ENCODE data around the gene POC1A.

Gene POC1A

GRCh38 chr3:52091586-52092270, 62.5 kb downstream of the POC1A start (continued):
- TF ChIP-seq GLI4 (tag by site-specific recombination; IDR thresholded peaks at IDR 0.05) (no peak), ZNF654 (tag by site-specific recombination; IDR thresholded peaks at IDR 0.05; ENCODE audit: low read depth) (no peak)

GRCh38 chr3:52090933-52091468, 63.2 kb downstream of the POC1A start:
- Histone ChIP-seq H3K27ac (ENCODE audit: extremely low read depth, low read depth, low read length) (no peak overlapping the region), H3K36me3 (ENCODE audit: control insufficient read depth in 2 of 2, insufficient read depth in 1 of 2, low read length in 2 of 2) (peaks cover 0 to 49% of the 10 kb centered on the region in 2 experiments; a peak in 1 of 3 replicates), H3K4me1 (ENCODE audit: control insufficient read depth, insufficient read depth, low read length) (no peaks in the 10 kb centered on the region), H3K4me3 (ENCODE audit: low read depth, low read length) (no peak overlapping the region), H3K9me3 (ENCODE audit: control insufficient read depth, insufficient read depth, low read depth, low read length) (no peaks in the 10 kb centered on the region)
- POLR2A ChIA-PET, result no interaction called here
- CTCF ChIA-PET, result interaction anchor here (1.0 kb wide), 1 partner anchor 10 kb away, joined by 3 read pairs; no protein-coding TSS in a partner anchor
- TF ChIP-seq ZFP3 (tag by site-specific recombination; IDR thresholded peaks at IDR 0.05; ENCODE audit: low read depth) (no peak), YY1 (tag by site-specific recombination; IDR thresholded peaks at IDR 0.05) (no peak), ZNF677 (tag by site-specific recombination; IDR thresholded peaks at IDR 0.05) (no peak), FEZF1 (tag by site-specific recombination; IDR thresholded peaks at IDR 0.05) (no peak), ZSCAN5A (tag by site-specific recombination; IDR thresholded peaks at IDR 0.05) (no peak), ZNF624 (tag by site-specific recombination; IDR thresholded peaks at IDR 0.05) (no peak), ZNF157 (tag by site-specific recombination; IDR thresholded peaks at IDR 0.05) (no peak), REPIN1 (tag by site-specific recombination; IDR thresholded peaks at IDR 0.05; ENCODE audit: low read depth) (no peak), ZNF24 (tag by site-specific recombination; IDR thresholded peaks at IDR 0.05) (no peak), REST (tag by site-specific recombination; IDR thresholded peaks at IDR 0.05) (no peak), PATZ1 (tag by site-specific recombination; IDR thresholded peaks at IDR 0.05) (no peak), ZNF843 (tag by site-specific recombination; IDR thresholded peaks at IDR 0.05) (no peak), SETDB1 (IDR thresholded peaks at IDR 0.05; ENCODE audit: insufficient read length, low read length) (no peak)

All from HEK293 (cell line).